ENCODE measurements around the gene AJUBA. TPM values are rescaled to one million over a fixed set of nuclear protein-coding genes. Genes with fewer than 3 reads are reported as not detected.
"Not testable (repeated sequence)": the region's sequence is repeated elsewhere in the genome, so short reads cannot be mapped to it uniquely, and the experiment has no call there.

The AJUBA gene
- polyA plus RNA-seq, 1 experiment, result 94.7 TPM

- Histone ChIP-seq H3K36me3 (ENCODE audit: control insufficient read depth, insufficient read depth, low read length) (peaks cover 3% of the 10 kb centered on the region; the same call in 1 of the 2 replicates), H3K27me3 (ENCODE audit: control insufficient read depth, insufficient read depth, low read length) (no peaks in the 10 kb centered on the region), H3K4me3 (ENCODE audit: low read depth, low read length) (no peak overlapping the region)
- ChIA-PET POLR2A (interaction anchor here (1.0 kb wide), 1 partner anchor 11 kb away, joined by 3 read pairs; no protein-coding TSS in a partner anchor), CTCF (interaction anchor here (1.0 to 2.9 kb wide), 2 partner anchors 15 to 37 kb away, joined by 4 to 13 read pairs; partner anchors contain the start of genes AJUBA and PRMT5)
- DNase-seq (ENCODE audit: low read depth), result no peak
- no peak for TF ChIP-seq CTCF (IDR thresholded peaks at IDR 0.05; ENCODE audit: insufficient read depth, low read depth, low read length)
These were observed 15.5 kb downstream of the AJUBA start for GRCh38 chr14:22966783-22967269.

GRCh38 chr14:22965916-22966782 lies 16.2 kb downstream of the AJUBA start:
- not testable (repeated sequence) for DNase-seq (ENCODE audit: low read depth); H3K4me3 ChIP-seq (ENCODE audit: low read depth, low read length); H3K27me3 ChIP-seq (ENCODE audit: control insufficient read depth, insufficient read depth, low read length); H3K36me3 ChIP-seq (ENCODE audit: control insufficient read depth, insufficient read depth, low read length)
- CTCF ChIA-PET, result interaction anchor here (1.0 kb wide), 1 partner anchor 37 kb away, joined by 4 read pairs; the partner anchor contains the start of gene PRMT5
- POLR2A ChIA-PET, result interaction anchor here (0.6 to 1.0 kb wide), 2 partner anchors 12 to 351 kb away, joined by 3 to 21 read pairs; no protein-coding TSS in a partner anchor

- Histone ChIP-seq H3K27me3 (ENCODE audit: control insufficient read depth, insufficient read depth, low read length) (no peaks in the 10 kb centered on the region; the same call in 1 of the 2 replicates), H3K36me3 (ENCODE audit: control insufficient read depth, insufficient read depth, low read length) (no peaks in the 10 kb centered on the region), H3K4me3 (ENCODE audit: low read depth, low read length) (no peak overlapping the region)
- TF ChIP-seq CTCF (IDR thresholded peaks at IDR 0.05; ENCODE audit: insufficient read depth, low read depth, low read length), result no peak
- ChIA-PET POLR2A (no interaction called here), CTCF (interaction anchor here (1.0 to 3.6 kb wide), 5 partner anchors 11 to 96 kb away, joined by 3 to 19 read pairs (median 4); partner anchors contain the start of gene PRMT5)
- DNase-seq (ENCODE audit: low read depth), result no peak
These were observed 20.2 kb downstream of the AJUBA start for GRCh38 chr14:22962061-22962676.

- H3K4me3 ChIP-seq (ENCODE audit: low read depth, low read length), result peak overlapping the region; percentile 53
- ChIA-PET CTCF (interaction anchor here (0.7 to 3.4 kb wide), 13 partner anchors 9 to 101 kb away, joined by 3 to 25 read pairs (median 4); partner anchors contain the start of genes AJUBA, LRP10 and PRMT5), POLR2A (no interaction called here)
- no peak for TF ChIP-seq CTCF (IDR thresholded peaks at IDR 0.05; ENCODE audit: insufficient read depth, low read depth, low read length)
- no peaks in the 10 kb centered on the region for H3K36me3 ChIP-seq (ENCODE audit: control insufficient read depth, insufficient read depth, low read length)
- DNase-seq (ENCODE audit: low read depth), result no peak
- H3K27me3 ChIP-seq (ENCODE audit: control insufficient read depth, insufficient read depth, low read length), result no peaks in the 10 kb centered on the region; the same call in 1 of the 2 replicates
These were observed 26.4 kb downstream of the AJUBA start for GRCh38 chr14:22955702-22956569.

- POLR2A ChIA-PET, result no interaction called here
- DNase-seq (ENCODE audit: low read depth), result no peak
- TF ChIP-seq CTCF (IDR thresholded peaks at IDR 0.05; ENCODE audit: insufficient read depth, low read depth, low read length), result no peak
- Histone ChIP-seq H3K36me3 (ENCODE audit: control insufficient read depth, insufficient read depth, low read length) (peaks cover 2% of the 10 kb centered on the region; the same call in 1 of the 2 replicates), H3K27me3 (ENCODE audit: control insufficient read depth, insufficient read depth, low read length) (no peaks in the 10 kb centered on the region), H3K4me3 (ENCODE audit: low read depth, low read length) (no peak overlapping the region)
- CTCF ChIA-PET, result interaction anchor here (0.6 to 0.8 kb wide), 2 partner anchors 11 to 79 kb away, joined by 3 to 5 read pairs; no protein-coding TSS in a partner anchor
These were observed 29.9 kb downstream of the AJUBA start for GRCh38 chr14:22952418-22952817.

- H3K36me3 ChIP-seq (ENCODE audit: control insufficient read depth, insufficient read depth, low read length); H3K4me3 ChIP-seq (ENCODE audit: low read depth, low read length); POLR2A ChIA-PET; DNase-seq (ENCODE audit: low read depth); H3K27me3 ChIP-seq (ENCODE audit: control insufficient read depth, insufficient read depth, low read length): not testable (repeated sequence)
- CTCF ChIA-PET, result interaction anchor here (0.7 to 0.9 kb wide), 2 partner anchors 20 to 73 kb away, joined by 3 read pairs; no protein-coding TSS in a partner anchor
These were observed 30.6 kb downstream of the AJUBA start for GRCh38 chr14:22951795-22952194.

Data from BJ (cell line).